ENCODE results near the gene SHANK2.

Gene SHANK2

DNA sequence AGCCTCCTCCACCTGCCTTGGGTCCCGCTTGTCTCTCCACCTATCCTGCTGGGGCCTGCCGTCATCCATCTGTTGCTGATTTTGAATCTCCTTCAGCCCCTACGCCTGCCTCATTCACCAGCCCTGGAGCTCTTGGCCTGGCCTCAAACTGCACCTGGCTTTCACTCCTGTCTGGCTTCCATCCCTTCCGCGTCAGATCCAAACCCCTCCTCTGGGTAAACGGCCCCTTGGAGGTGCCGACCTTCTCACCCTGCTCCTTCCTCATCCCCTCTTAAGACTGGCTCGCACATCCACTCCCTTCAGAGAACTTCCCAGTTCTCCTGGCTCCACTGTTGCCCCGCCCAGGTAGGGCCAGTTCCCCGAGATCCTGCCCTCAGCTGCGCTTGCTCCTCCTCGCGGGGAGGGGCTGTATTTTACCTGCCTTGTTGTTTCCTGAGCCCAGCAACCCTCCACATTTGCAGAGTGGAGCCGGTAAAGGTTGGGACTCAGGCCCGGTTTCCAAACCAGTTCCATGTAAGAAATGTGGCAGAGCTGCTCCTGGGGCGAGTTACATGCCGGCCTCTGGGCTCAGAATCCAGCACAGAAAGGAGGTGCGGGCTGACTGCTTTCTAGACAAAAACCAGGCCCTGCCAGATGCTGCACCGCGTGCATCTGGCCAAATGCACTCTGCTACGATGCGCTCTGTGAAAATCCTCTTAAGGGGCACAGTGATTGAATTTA lies 13.9 kb upstream of the SHANK2 start:
- no peak overlapping the region for H2BK12ac ChIP-seq (ENCODE audit: low read length)
- no CpG with 5 or more reads among the region's 22 CpGs for WGBS, 2 donors (ENCODE audit: extremely low coverage in 2 of 2, insufficient read length in 2 of 2, insufficient replicate concordance in 1 of 2)
- no peak overlapping the region for H2BK120ac ChIP-seq (ENCODE audit: low read depth, low read length)
- H3K18ac ChIP-seq (ENCODE audit: low read length): no peak overlapping the region
- H3K27me3 ChIP-seq (ENCODE audit: control insufficient read depth in 3 of 3, insufficient read depth in 3 of 3, low read depth in 1 of 3, low read length in 3 of 3): peaks cover 0 to 27% (median 2%) of the 10 kb centered on the region in 3 experiments
- H3K27ac ChIP-seq (replicated peaks; ENCODE audit: low read length): no peak overlapping the region
- H2AFZ ChIP-seq (ENCODE audit: low read length): no peak overlapping the region
- H2AK5ac ChIP-seq (ENCODE audit: low read depth, low read length): no peak overlapping the region
- H3K4me3 ChIP-seq (ENCODE audit: low read length in 2 of 2): no peak overlapping the region
- H3K4ac ChIP-seq (ENCODE audit: low read length): no peak overlapping the region
- no peak overlapping the region for H4K8ac ChIP-seq (ENCODE audit: low read depth, low read length)
- H3K36me3 ChIP-seq (replicated peaks in 1 of 2; ENCODE audit: control insufficient read depth in 2 of 2, insufficient read depth in 2 of 2, low read length in 2 of 2): no peaks in the 10 kb centered on the region
- no peak overlapping the region for H3K9ac ChIP-seq (ENCODE audit: low read depth, low read length, poor library complexity)
- peak overlapping the region; percentile 87 for H3K14ac ChIP-seq (ENCODE audit: low read length)
- H3K79me1 ChIP-seq (ENCODE audit: low read depth, low read length): no peaks in the 10 kb centered on the region
- H3K4me2 ChIP-seq (ENCODE audit: insufficient read depth, low read length, poor library complexity, severe bottlenecking): no peak overlapping the region
- peak overlapping the region; percentile 51 for H3K23ac ChIP-seq (ENCODE audit: low read depth, low read length, poor library complexity)
- no peaks in the 10 kb centered on the region for H3K9me3 ChIP-seq (replicated peaks in 1 of 2; ENCODE audit: control insufficient read depth in 2 of 2, insufficient read depth in 1 of 2, low read depth in 1 of 2, low read length in 2 of 2)
- H2BK5ac ChIP-seq (ENCODE audit: low read length): no peak overlapping the region
- H3K4me1 ChIP-seq (ENCODE audit: control insufficient read depth in 2 of 2, insufficient read depth in 1 of 2, low read depth in 1 of 2, low read length in 2 of 2): no peaks in the 10 kb centered on the region
- DNase-seq (ENCODE audit: low spot score): no peak
- no peak overlapping the region for H2BK15ac ChIP-seq (ENCODE audit: low read length)
- no peak overlapping the region for H4K91ac ChIP-seq (ENCODE audit: low read depth, low read length, poor library complexity)

DNA sequence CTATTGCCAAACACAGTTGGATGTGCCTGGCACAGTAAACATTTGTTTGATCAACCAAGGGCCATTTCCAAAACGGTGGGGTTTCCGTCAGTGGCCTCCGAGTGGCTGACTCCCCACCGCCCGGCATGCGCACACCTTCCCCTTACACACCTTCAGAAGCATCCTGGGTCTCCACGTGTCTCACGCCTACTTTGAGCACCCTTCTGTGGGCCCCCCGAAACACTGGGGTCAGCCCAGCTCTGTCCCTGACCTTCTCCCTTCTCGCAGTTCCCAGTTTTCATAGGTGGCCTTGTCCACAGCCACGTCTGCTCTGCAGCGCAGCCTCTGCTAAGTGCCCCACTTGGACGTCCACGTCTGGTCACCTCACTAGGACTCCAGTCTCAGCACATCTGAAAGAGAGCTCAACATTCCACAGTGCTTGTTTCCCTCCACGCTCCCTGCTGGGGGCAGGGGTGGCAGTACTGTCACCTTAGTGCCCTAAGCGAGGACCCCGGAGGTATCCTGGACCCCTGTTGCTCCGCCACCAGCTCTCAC lies 13.2 kb upstream of the SHANK2 start:
- Histone ChIP-seq H3K18ac (ENCODE audit: low read length) (no peak overlapping the region), H3K9me3 (replicated peaks in 1 of 2; ENCODE audit: control insufficient read depth in 2 of 2, insufficient read depth in 1 of 2, low read depth in 1 of 2, low read length in 2 of 2) (no peaks in the 10 kb centered on the region), H3K79me1 (ENCODE audit: low read depth, low read length) (no peaks in the 10 kb centered on the region), H3K27me3 (ENCODE audit: control insufficient read depth in 3 of 3, insufficient read depth in 3 of 3, low read depth in 1 of 3, low read length in 3 of 3) (peaks cover 0 to 27% (median 2%) of the 10 kb centered on the region in 3 experiments), H2AK5ac (ENCODE audit: low read depth, low read length) (no peak overlapping the region), H3K9ac (ENCODE audit: low read depth, low read length, poor library complexity) (no peak overlapping the region), H4K91ac (ENCODE audit: low read depth, low read length, poor library complexity) (no peak overlapping the region), H3K23ac (ENCODE audit: low read depth, low read length, poor library complexity) (no peak overlapping the region), H2BK15ac (ENCODE audit: low read length) (no peak overlapping the region), H3K27ac (replicated peaks; ENCODE audit: low read length) (no peak overlapping the region), H3K4me1 (ENCODE audit: control insufficient read depth in 2 of 2, insufficient read depth in 1 of 2, low read depth in 1 of 2, low read length in 2 of 2) (no peaks in the 10 kb centered on the region), H3K4ac (ENCODE audit: low read length) (no peak overlapping the region), H3K36me3 (replicated peaks in 1 of 2; ENCODE audit: control insufficient read depth in 2 of 2, insufficient read depth in 2 of 2, low read length in 2 of 2) (no peaks in the 10 kb centered on the region), H3K4me3 (ENCODE audit: low read length in 2 of 2) (no peak overlapping the region), H2BK12ac (ENCODE audit: low read length) (no peak overlapping the region), H4K8ac (ENCODE audit: low read depth, low read length) (no peak overlapping the region), H3K4me2 (ENCODE audit: insufficient read depth, low read length, poor library complexity, severe bottlenecking) (no peak overlapping the region), H2AFZ (ENCODE audit: low read length) (no peak overlapping the region), H2BK5ac (ENCODE audit: low read length) (no peak overlapping the region), H2BK120ac (ENCODE audit: low read depth, low read length) (no peak overlapping the region), H3K14ac (ENCODE audit: low read length) (peak overlapping the region; percentile 87)
- DNase-seq (ENCODE audit: low spot score): no peak
- WGBS, 2 donors (ENCODE audit: extremely low coverage in 2 of 2, insufficient read length in 2 of 2, insufficient replicate concordance in 1 of 2): no CpG with 5 or more reads among the region's 18 CpGs

DNA sequence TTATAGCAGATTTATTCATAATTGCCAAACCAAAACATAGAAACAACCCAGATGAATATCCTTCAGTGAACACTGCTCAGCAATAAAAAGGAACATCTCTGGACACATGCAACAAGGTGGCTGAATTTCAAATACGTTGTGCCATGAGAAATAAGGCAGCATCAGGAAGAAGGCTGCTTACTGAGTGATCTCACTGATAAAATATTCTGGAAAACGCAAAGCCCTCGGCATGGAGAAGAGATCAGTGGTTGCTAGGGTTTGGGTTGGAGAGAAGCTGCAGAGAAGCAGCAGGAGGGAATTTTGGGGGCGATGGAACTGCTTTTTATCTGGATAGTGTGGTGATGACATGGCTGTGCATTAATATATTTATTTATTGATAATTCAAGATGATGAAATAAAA lies 11.0 kb upstream of the SHANK2 start:
- Histone ChIP-seq H3K9me3 (replicated peaks in 1 of 2; ENCODE audit: control insufficient read depth in 2 of 2, insufficient read depth in 1 of 2, low read depth in 1 of 2, low read length in 2 of 2) (peaks cover 0 to 2% of the 10 kb centered on the region in 2 donors), H3K4me1 (ENCODE audit: control insufficient read depth in 2 of 2, insufficient read depth in 1 of 2, low read depth in 1 of 2, low read length in 2 of 2) (no peaks in the 10 kb centered on the region), H3K4me2 (ENCODE audit: insufficient read depth, low read length, poor library complexity, severe bottlenecking) (no peak overlapping the region), H2BK15ac (ENCODE audit: low read length) (no peak overlapping the region), H3K14ac (ENCODE audit: low read length) (no peak overlapping the region), H3K27me3 (ENCODE audit: control insufficient read depth in 3 of 3, insufficient read depth in 3 of 3, low read depth in 1 of 3, low read length in 3 of 3) (peaks cover 0 to 23% (median 0%) of the 10 kb centered on the region in 3 experiments), H2AFZ (ENCODE audit: low read length) (no peak overlapping the region), H3K4ac (ENCODE audit: low read length) (no peak overlapping the region), H2BK12ac (ENCODE audit: low read length) (no peak overlapping the region), H4K8ac (ENCODE audit: low read depth, low read length) (no peak overlapping the region), H3K36me3 (replicated peaks in 1 of 2; ENCODE audit: control insufficient read depth in 2 of 2, insufficient read depth in 2 of 2, low read length in 2 of 2) (no peaks in the 10 kb centered on the region), H3K9ac (ENCODE audit: low read depth, low read length, poor library complexity) (no peak overlapping the region), H2AK5ac (ENCODE audit: low read depth, low read length) (no peak overlapping the region), H4K91ac (ENCODE audit: low read depth, low read length, poor library complexity) (no peak overlapping the region), H3K18ac (ENCODE audit: low read length) (no peak overlapping the region), H3K4me3 (ENCODE audit: low read length in 2 of 2) (no peak overlapping the region), H3K23ac (ENCODE audit: low read depth, low read length, poor library complexity) (no peak overlapping the region), H2BK5ac (ENCODE audit: low read length) (no peak overlapping the region), H2BK120ac (ENCODE audit: low read depth, low read length) (no peak overlapping the region), H3K27ac (replicated peaks; ENCODE audit: low read length) (no peak overlapping the region), H3K79me1 (ENCODE audit: low read depth, low read length) (no peaks in the 10 kb centered on the region)
- no peak for DNase-seq (ENCODE audit: low spot score)
- WGBS, 2 donors (ENCODE audit: extremely low coverage in 2 of 2, insufficient read length in 2 of 2, insufficient replicate concordance in 1 of 2): no CpG with 5 or more reads among the region's 4 CpGs

DNA sequence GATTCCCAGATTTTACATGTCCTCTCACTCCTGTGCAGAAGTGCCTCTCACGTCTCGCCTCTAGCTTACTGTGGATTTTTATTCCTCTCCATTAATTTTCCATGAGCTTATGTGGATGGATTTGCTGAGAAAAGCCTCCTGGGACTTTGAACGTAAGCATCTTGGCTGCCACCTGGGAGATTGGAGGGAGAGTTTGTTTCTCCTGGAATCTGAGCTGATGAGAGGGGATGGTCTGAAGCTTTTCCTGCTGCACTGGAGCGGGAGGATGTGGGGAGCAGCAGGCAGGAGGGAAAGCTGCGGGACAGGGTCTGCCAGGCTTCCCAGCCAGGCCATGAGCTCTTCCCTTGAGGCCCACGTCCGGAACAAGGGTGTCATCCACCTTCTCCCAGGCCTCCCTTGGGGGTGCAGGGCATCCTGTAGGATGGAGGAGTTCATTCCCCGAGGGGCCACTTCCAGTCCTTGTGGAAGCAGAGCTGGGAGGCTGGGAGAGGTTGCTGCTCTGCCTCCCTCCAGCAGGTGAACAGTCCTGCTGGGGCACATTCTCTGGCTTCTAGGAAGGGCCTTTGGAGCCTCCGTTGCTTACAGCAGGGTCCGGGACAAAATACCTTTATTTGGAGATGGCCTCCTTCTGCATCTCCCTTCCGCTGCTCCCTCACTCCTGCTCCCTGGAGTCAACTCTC lies 3.6 kb upstream of the SHANK2 start:
- no peak overlapping the region for H2BK12ac ChIP-seq (ENCODE audit: low read length)
- no peak overlapping the region for H2BK5ac ChIP-seq (ENCODE audit: low read length)
- H2BK120ac ChIP-seq (ENCODE audit: low read depth, low read length): no peak overlapping the region
- no peaks in the 10 kb centered on the region for H3K36me3 ChIP-seq (replicated peaks in 1 of 2; ENCODE audit: control insufficient read depth in 2 of 2, insufficient read depth in 2 of 2, low read length in 2 of 2)
- no peak overlapping the region for H2AFZ ChIP-seq (ENCODE audit: low read length)
- H3K23ac ChIP-seq (ENCODE audit: low read depth, low read length, poor library complexity): no peak overlapping the region
- no peak overlapping the region for H3K4me2 ChIP-seq (ENCODE audit: insufficient read depth, low read length, poor library complexity, severe bottlenecking)
- no peak overlapping the region for H3K4ac ChIP-seq (ENCODE audit: low read length)
- H3K4me1 ChIP-seq (ENCODE audit: control insufficient read depth in 2 of 2, insufficient read depth in 1 of 2, low read depth in 1 of 2, low read length in 2 of 2): no peaks in the 10 kb centered on the region
- H3K9me3 ChIP-seq (replicated peaks in 1 of 2; ENCODE audit: control insufficient read depth in 2 of 2, insufficient read depth in 1 of 2, low read depth in 1 of 2, low read length in 2 of 2): peaks cover 0 to 2% of the 10 kb centered on the region in 2 donors
- H3K9ac ChIP-seq (ENCODE audit: low read depth, low read length, poor library complexity): no peak overlapping the region
- H3K4me3 ChIP-seq (ENCODE audit: low read length in 2 of 2): no peak overlapping the region
- H2BK15ac ChIP-seq (ENCODE audit: low read length): no peak overlapping the region
- H3K14ac ChIP-seq (ENCODE audit: low read length): no peak overlapping the region
- H3K79me1 ChIP-seq (ENCODE audit: low read depth, low read length): no peaks in the 10 kb centered on the region
- no peak overlapping the region for H2AK5ac ChIP-seq (ENCODE audit: low read depth, low read length)
- peak overlapping the region; percentile 64 for H3K18ac ChIP-seq (ENCODE audit: low read length)
- no peak overlapping the region for H3K27ac ChIP-seq (replicated peaks; ENCODE audit: low read length)
- H4K91ac ChIP-seq (ENCODE audit: low read depth, low read length, poor library complexity): no peak overlapping the region
- no CpG with 5 or more reads among the region's 11 CpGs for WGBS, 2 donors (ENCODE audit: extremely low coverage in 2 of 2, insufficient read length in 2 of 2, insufficient replicate concordance in 1 of 2)
- H4K8ac ChIP-seq (ENCODE audit: low read depth, low read length): no peak overlapping the region
- no peak for DNase-seq (ENCODE audit: low spot score)
- H3K27me3 ChIP-seq (ENCODE audit: control insufficient read depth in 3 of 3, insufficient read depth in 3 of 3, low read depth in 1 of 3, low read length in 3 of 3): peaks cover 3 to 55% (median 16%) of the 10 kb centered on the region in 3 experiments
